ENCODE measurements around the gene MRPL3. TPM values are rescaled to one million over a fixed set of nuclear protein-coding genes. Genes with fewer than 3 reads are reported as not detected.
A peak's percentile ranks its signal among the peaks of the same experiment; 100 is the strongest.

MRPL3 gene
- total and polyA plus RNA-seq, 2 experiments from 2014 or later, result 159 to 185 TPM

DNA sequence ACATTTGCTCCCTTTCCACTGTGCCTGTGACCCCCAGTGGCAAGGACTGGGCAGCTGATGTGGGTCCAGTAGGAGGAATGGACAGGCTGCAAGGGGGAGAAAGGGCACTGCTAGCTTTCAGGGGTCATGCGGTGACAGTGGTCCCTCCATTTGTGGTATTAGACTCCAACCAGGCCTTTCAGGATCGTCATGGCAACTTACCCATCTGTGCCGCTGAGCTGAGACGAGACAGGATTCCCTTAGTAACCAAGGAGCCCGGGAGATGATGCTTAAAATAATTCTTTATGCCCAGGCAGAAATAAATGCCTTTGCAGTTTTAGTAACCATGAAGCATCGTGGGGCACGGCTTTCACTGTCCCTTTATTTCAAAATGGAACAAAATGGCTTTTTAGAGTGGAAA is 15.9 kb upstream of the MRPL3 start (continued):
- TF ChIP-seq, protein P1, sequence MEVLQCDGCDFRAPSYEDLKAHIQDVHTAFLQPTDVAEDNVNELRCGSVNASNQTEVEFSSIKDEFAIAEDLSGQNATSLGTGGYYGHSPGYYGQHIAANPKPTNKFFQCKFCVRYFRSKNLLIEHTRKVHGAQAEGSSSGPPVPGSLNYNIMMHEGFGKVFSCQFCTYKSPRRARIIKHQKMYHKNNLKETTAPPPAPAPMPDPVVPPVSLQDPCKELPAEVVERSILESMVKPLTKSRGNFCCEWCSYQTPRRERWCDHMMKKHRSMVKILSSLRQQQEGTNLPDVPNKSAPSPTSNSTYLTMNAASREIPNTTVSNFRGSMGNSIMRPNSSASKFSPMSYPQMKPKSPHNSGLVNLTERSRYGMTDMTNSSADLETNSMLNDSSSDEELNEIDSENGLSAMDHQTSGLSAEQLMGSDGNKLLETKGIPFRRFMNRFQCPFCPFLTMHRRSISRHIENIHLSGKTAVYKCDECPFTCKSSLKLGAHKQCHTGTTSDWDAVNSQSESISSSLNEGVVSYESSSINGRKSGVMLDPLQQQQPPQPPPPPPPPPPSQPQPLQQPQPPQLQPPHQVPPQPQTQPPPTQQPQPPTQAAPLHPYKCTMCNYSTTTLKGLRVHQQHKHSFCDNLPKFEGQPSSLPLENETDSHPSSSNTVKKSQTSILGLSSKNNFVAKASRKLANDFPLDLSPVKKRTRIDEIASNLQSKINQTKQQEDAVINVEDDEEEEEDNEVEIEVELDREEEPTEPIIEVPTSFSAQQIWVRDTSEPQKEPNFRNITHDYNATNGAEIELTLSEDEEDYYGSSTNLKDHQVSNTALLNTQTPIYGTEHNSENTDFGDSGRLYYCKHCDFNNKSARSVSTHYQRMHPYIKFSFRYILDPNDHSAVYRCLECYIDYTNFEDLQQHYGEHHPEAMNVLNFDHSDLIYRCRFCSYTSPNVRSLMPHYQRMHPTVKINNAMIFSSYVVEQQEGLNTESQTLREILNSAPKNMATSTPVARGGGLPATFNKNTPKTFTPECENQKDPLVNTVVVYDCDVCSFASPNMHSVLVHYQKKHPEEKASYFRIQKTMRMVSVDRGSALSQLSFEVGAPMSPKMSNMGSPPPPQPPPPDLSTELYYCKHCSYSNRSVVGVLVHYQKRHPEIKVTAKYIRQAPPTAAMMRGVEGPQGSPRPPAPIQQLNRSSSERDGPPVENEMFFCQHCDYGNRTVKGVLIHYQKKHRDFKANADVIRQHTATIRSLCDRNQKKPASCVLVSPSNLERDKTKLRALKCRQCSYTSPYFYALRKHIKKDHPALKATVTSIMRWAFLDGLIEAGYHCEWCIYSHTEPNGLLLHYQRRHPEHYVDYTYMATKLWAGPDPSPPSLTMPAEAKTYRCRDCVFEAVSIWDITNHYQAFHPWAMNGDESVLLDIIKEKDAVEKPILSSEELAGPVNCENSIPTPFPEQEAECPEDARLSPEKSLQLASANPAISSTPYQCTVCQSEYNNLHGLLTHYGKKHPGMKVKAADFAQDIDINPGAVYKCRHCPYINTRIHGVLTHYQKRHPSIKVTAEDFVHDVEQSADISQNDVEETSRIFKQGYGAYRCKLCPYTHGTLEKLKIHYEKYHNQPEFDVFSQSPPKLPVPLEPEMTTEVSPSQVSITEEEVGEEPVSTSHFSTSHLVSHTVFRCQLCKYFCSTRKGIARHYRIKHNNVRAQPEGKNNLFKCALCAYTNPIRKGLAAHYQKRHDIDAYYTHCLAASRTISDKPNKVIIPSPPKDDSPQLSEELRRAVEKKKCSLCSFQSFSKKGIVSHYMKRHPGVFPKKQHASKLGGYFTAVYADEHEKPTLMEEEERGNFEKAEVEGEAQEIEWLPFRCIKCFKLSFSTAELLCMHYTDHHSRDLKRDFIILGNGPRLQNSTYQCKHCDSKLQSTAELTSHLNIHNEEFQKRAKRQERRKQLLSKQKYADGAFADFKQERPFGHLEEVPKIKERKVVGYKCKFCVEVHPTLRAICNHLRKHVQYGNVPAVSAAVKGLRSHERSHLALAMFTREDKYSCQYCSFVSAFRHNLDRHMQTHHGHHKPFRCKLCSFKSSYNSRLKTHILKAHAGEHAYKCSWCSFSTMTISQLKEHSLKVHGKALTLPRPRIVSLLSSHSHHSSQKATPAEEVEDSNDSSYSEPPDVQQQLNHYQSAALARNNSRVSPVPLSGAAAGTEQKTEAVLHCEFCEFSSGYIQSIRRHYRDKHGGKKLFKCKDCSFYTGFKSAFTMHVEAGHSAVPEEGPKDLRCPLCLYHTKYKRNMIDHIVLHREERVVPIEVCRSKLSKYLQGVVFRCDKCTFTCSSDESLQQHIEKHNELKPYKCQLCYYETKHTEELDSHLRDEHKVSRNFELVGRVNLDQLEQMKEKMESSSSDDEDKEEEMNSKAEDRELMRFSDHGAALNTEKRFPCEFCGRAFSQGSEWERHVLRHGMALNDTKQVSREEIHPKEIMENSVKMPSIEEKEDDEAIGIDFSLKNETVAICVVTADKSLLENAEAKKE (CRISPR knock-in tag; IDR thresholded peaks at IDR 0.05), result no peak

GRCh38 chr3:131505421-131505820 is 2.6 kb upstream of the MRPL3 start:
- H3K27me3 ChIP-seq (ENCODE audit: insufficient read depth), result peaks cover 28% of the 10 kb centered on the region
- ATAC-seq, result no peak
- no peak for TF ChIP-seq JUNB (IDR thresholded peaks at IDR 0.05; ENCODE audit: unreplicated experiment)
- no peak for TF ChIP-seq CREB1 (CRISPR knock-in tag; IDR thresholded peaks at IDR 0.05; ENCODE audit: low read depth)
- no peak for TF ChIP-seq STAT1 (IDR thresholded peaks at IDR 0.05; ENCODE audit: unreplicated experiment)
- no peak for TF ChIP-seq ZNF331 (CRISPR knock-in tag; IDR thresholded peaks at IDR 0.05; ENCODE audit: low read depth)
- TF ChIP-seq, protein P2, sequence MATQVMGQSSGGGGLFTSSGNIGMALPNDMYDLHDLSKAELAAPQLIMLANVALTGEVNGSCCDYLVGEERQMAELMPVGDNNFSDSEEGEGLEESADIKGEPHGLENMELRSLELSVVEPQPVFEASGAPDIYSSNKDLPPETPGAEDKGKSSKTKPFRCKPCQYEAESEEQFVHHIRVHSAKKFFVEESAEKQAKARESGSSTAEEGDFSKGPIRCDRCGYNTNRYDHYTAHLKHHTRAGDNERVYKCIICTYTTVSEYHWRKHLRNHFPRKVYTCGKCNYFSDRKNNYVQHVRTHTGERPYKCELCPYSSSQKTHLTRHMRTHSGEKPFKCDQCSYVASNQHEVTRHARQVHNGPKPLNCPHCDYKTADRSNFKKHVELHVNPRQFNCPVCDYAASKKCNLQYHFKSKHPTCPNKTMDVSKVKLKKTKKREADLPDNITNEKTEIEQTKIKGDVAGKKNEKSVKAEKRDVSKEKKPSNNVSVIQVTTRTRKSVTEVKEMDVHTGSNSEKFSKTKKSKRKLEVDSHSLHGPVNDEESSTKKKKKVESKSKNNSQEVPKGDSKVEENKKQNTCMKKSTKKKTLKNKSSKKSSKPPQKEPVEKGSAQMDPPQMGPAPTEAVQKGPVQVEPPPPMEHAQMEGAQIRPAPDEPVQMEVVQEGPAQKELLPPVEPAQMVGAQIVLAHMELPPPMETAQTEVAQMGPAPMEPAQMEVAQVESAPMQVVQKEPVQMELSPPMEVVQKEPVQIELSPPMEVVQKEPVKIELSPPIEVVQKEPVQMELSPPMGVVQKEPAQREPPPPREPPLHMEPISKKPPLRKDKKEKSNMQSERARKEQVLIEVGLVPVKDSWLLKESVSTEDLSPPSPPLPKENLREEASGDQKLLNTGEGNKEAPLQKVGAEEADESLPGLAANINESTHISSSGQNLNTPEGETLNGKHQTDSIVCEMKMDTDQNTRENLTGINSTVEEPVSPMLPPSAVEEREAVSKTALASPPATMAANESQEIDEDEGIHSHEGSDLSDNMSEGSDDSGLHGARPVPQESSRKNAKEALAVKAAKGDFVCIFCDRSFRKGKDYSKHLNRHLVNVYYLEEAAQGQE (IDR thresholded peaks at IDR 0.05; ENCODE audit: unreplicated experiment), result no peak
- TF ChIP-seq, protein P3, sequence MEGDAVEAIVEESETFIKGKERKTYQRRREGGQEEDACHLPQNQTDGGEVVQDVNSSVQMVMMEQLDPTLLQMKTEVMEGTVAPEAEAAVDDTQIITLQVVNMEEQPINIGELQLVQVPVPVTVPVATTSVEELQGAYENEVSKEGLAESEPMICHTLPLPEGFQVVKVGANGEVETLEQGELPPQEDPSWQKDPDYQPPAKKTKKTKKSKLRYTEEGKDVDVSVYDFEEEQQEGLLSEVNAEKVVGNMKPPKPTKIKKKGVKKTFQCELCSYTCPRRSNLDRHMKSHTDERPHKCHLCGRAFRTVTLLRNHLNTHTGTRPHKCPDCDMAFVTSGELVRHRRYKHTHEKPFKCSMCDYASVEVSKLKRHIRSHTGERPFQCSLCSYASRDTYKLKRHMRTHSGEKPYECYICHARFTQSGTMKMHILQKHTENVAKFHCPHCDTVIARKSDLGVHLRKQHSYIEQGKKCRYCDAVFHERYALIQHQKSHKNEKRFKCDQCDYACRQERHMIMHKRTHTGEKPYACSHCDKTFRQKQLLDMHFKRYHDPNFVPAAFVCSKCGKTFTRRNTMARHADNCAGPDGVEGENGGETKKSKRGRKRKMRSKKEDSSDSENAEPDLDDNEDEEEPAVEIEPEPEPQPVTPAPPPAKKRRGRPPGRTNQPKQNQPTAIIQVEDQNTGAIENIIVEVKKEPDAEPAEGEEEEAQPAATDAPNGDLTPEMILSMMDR (conservative IDR thresholded peaks at IDR 0.05; ENCODE audit: low read depth in 2 of 2), result no peak
- no peak for TF ChIP-seq EZH2phosphoT487 (IDR thresholded peaks at IDR 0.05; ENCODE audit: unreplicated experiment)
- no peak for TF ChIP-seq POLR2AphosphoS5 (IDR thresholded peaks at IDR 0.05; ENCODE audit: low read depth)
- TF ChIP-seq, protein P4, sequence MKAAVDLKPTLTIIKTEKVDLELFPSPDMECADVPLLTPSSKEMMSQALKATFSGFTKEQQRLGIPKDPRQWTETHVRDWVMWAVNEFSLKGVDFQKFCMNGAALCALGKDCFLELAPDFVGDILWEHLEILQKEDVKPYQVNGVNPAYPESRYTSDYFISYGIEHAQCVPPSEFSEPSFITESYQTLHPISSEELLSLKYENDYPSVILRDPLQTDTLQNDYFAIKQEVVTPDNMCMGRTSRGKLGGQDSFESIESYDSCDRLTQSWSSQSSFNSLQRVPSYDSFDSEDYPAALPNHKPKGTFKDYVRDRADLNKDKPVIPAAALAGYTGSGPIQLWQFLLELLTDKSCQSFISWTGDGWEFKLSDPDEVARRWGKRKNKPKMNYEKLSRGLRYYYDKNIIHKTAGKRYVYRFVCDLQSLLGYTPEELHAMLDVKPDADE (IDR thresholded peaks at IDR 0.05), result no peak
- peaks cover 4% of the 10 kb centered on the region for H3K27me3 Mint-ChIP-seq (ENCODE audit: insufficient read depth, low read depth, poor library complexity)
- no peaks in the 10 kb centered on the region; the same call in 1 of the 2 replicates for H4K20me1 ChIP-seq (replicated peaks; ENCODE audit: insufficient read depth)
- peaks cover 10% of the 10 kb centered on the region; the same call in 2 of the 3 replicates for H3K36me3 Mint-ChIP-seq (ENCODE audit: low read depth)
- peaks cover 23% of the 10 kb centered on the region for H3K79me2 ChIP-seq (replicated peaks; ENCODE audit: insufficient read depth)
- H3K4me1 Mint-ChIP-seq, result peaks cover 6% of the 10 kb centered on the region
- H3K9me2 ChIP-seq (ENCODE audit: insufficient read depth), result peaks cover 14% of the 10 kb centered on the region
- peaks cover 4% of the 10 kb centered on the region; the same call in 1 of the 2 replicates for H3K4me1 ChIP-seq (ENCODE audit: insufficient read depth)
- no peak overlapping the region for H3K27ac Mint-ChIP-seq
- no peak overlapping the region for H3K4me3 ChIP-seq
- no peak overlapping the region for H3K27ac ChIP-seq (ENCODE audit: low read depth)
- no peaks in the 10 kb centered on the region for H3F3A ChIP-seq (replicated peaks; ENCODE audit: low read depth)
- no peak overlapping the region for H3K4me3 Mint-ChIP-seq
- H3K36me3 ChIP-seq (ENCODE audit: insufficient read depth), result no peaks in the 10 kb centered on the region; the same call in 1 of the 2 replicates
- DNase-seq (ENCODE audit: low spot score), result no peak
- no peak overlapping the region for H3K4me2 ChIP-seq
- 0 out of 2 replicates have a peak overlapping the region, but pooled peaks have one; percentile 23 for H2AFZ ChIP-seq
- H3K9me3 Mint-ChIP-seq, result no peaks in the 10 kb centered on the region
